Measurements from ENCODE around the gene DNPH1. TPM values are rescaled to one million over a fixed set of nuclear protein-coding genes. Genes with fewer than 3 reads are reported as not detected.

Gene DNPH1
- total RNA-seq, 1 donor from 2014 or later: 20.9 TPM

DNA sequence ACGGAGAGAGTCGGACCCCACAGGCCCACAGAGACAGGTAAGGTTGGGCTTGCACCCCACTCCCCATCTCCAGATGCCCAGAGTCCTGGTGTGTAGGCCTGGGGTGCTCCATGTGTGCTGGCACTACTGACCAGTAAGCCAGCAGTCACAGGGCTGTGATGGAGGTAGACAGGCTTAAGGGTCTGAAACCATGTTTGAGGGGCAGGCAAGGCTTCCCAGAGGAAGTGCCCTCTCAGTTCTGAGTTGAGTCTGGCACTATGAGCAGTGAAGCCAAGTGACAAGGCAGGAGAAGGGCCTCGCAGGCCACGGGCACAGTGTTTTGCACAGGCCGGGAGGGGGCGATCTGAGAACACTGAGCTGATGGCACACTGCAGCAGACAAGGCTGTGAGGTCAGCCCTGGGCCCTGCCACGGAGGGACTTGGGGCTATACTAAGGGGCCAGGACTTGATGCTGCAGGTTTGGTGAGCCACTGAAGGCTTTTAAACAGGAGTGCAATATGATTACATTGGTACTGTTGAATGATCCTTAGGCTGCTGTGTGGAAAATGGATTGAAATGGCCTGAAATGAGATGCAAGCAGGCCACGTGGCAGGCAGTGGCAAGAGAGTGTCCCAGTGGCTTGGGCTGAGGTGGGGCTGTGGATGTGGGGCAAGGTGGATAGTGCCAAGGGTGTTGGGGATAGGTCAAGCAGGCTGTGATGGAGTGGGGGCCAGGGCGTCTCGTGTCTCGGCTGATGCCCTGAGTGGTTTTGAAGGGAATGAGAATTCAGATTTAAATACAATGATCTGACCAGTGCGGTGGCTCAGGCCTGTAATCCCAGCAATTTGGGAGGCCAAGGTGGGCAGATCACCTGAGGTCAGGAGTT, 34.3 kb upstream of the DNPH1 start:
- DNase-seq (ENCODE audit: low spot score): peak; percentile 79

DNA sequence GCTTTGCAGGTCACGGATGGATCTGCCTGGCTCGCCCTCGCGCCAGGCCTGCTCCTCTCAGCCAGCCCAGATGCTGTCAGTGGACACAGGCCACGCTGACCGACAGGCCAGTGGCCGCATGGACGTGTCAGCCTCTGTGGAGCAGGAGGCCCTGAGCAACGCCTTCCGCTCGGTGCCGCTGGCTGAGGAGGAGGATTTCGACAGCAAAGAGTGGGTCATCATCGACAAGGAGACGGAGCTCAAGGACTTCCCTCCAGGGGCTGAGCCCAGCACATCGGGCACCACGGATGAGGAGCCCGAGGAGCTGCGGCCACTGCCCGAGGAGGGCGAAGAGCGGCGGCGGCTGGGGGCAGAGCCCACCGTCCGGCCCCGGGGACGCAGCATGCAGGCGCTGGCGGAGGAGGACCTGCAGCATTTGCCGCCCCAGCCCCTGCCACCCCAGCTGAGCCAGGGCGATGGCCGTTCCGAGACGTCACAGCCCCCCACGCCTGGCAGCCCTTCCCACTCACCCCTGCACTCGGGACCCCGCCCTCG, 33.6 kb upstream of the DNPH1 start:
- DNase-seq (ENCODE audit: low spot score): no peak

DNA sequence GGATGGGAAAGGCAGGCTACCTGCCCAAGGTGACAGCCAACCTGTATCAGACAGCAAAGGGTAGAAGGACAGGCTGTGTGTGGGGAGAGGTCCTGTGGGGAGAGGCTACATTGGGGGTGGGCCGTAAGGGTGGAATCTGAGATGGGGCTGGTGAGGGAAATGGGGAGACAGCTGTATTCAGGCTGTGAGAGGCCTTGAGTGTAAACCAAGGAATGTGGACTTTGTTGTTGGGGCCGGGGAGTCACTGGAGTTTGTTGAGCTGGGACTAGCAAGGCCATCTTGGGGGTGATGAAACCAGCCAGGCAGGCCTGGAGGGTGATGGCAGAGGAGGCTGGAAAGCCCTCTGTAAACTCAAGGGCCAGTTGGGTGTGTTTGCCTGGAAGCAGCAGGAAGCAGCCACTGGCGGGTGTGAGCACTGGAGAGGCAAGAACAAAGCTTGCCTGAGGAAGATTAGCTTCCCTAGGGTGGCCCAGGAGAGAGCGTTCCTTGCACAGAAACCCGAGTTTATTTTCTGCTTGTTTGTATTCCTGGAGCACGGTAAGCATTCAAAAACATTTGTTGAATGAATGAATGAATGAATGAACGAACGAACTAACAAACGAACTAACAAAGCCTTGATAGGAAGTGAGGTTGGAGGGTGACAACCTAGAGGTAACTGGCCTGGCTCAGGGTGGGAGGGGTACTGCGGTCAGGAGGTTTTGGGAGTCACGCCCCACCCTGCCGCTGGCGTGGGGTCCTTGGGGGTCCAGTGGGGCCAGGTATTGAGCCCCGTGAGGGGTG, 32.9 kb upstream of the DNPH1 start:
- no peak for DNase-seq (ENCODE audit: low spot score)

DNA sequence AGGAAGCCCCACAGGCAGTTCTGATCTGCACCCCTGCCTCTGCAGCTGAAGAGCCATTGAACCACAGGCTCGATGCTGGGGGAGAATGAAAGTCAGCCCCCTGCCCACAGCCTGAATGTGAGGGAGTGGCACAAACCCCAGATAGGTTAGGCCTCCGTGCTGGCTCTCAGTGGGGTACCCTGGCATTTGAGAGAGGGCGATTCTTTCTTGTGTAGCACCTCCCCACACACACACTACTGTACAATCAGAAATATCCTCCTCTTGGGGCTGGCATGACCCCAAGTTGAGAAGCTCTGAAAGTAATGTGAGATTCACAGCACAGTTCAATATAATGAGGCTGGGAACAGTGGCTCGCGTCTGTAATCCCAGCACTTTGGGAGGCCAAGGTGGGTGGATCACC, 31.9 kb upstream of the DNPH1 start:
- no peak for DNase-seq (ENCODE audit: low spot score)

DNA sequence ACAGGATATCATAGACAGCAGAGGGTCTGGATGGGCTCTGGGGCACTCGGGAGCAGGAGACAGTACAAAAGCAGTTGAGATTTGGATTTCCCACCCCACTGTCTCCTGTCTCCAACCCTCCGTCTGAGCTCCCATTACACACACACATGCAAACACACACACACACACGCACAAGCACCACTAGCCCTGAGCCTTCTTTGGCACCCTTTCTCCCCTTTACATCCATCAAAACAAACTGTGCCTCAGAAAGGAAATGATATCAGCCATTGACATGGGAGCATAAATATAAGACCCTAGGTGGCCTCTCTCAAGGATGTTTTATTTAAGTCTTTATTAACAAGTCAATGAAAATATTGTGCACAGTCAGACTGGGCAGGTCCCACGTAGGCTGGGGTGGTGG, 31.5 kb upstream of the DNPH1 start:
- no peak for DNase-seq (ENCODE audit: low spot score)

DNA sequence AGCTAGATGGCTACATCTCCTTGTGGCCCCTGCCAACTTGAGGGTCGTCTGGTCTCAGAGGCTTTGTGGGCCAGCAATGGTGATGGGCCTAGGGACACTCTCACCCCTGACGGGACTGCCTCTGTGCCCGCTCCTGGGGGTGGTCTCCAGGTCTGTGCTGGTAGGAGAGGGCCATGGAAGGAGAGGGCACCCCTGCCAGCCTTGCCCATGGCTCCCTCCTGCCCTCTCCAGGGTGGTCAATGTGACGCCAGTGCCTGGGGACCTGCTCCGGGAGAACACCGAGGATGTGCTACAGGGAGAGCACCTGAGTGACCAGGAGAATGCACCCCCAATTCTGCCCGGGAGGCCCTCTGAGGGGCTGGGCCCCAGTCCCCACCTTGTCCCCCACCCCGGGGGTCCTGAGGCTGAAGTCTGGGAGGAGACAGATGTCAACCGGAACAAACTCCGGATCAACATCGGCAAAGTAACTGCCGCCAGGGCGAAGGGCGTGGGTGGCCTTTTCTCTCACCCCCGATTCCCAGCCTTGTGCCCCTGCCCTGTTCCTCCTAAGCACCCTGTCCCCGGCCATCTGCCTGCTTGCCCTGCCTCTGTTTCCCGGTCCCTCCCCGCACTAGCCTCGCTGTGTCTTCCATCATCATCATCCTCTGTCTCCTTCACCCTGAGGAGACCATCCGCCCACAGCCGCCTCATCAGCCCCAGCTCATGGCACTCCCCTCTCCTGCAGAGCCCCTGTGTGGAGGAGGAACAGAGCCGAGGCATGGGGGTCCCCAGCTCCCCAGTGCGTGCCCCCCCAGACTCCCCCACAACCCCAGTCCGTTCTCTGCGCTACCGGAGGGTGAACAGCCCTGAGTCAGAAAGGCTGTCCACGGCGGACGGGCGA, 29.8 kb upstream of the DNPH1 start:
- DNase-seq (ENCODE audit: low spot score): no peak

DNA sequence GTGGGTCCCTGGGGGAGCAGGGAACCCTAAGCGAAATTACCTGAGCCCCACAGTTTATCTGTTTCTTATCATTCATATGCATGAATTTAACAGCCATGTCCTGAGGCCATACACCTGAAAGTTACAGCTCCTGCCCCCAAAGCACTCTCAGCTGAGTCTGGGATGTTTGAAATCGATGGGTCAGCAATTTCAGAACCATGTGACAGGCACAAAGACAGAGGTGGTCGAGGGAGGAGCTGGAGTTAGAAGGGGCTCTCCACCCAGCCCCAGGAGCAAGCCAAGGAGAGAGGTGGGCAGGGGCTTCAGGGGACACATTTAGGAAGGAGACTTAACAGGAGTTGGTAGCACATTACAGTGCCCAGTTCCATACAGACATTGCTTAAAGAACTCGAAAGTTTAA, 28.9 kb upstream of the DNPH1 start:
- DNase-seq (ENCODE audit: low spot score): no peak

DNA sequence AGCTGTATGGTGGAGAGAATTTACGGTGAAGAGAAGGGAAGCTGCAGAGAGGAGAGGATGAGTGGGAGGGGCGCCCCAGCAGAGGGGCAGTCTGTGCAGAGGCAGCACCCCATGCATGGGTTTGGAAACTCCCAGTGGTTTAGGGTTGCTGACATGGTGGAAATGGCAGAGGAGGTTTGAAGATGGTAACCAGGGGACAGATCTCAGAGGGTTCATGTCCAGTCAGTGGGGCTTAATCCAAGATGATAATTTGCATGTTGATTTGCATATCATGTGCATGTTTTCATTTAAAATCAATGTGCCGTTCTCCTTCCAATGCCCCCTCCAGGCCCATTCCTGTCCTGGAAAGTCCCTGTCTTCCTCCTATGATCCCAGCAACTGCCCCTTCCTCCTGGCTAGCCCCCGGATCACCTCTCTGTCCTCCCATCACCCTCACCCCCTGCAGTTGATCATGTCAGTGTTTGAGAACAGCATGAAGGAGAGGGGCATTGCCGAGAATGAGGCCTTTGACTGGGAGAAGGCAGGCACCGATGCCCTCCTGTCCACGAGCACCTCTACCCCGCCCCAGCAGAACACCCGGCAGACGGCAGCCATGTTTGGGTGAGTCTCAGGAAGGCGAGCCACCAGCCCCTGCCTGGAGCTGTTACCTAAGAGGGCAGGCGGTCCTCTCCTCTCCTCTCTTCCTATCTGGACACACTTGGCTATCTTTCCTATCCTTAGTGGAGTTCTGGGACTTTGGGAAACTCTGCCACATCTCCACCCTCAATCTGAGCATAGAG, 28.3 kb upstream of the DNPH1 start:
- DNase-seq (ENCODE audit: low spot score): no peak

DNA sequence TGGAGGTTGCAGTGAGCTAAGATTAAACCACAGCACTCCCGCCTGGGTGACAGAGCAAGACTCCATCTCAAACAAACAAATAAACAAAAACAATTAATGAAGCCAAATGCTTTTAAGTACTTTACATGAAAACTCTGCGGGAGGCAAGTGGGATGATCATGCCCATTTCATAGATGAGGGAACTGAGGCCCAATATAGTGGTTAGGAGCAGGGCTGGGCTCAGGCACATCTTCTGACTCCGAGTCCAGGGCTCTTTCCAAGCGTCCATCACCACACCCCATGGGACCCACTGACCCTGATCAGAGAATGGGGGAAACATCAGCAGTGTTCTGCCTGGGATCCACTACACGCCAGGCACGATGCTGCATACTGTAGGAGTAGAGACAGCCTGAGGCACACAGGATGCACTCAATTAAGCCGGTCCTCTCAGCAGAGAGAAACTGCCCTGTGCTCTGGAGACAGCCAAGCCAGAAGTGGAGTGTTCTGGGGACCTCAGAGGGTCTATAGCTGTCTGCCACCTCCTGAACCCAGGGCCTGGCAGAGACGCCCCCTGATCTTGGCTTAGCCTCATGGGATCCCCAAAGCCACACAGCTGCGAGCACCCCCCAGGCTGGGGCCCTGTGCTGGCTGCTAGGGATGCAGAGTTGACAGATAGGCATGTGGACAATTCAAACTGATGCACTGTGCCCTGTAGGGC, 27.5 kb upstream of the DNPH1 start:
- no peak for DNase-seq (ENCODE audit: low spot score)

DNA sequence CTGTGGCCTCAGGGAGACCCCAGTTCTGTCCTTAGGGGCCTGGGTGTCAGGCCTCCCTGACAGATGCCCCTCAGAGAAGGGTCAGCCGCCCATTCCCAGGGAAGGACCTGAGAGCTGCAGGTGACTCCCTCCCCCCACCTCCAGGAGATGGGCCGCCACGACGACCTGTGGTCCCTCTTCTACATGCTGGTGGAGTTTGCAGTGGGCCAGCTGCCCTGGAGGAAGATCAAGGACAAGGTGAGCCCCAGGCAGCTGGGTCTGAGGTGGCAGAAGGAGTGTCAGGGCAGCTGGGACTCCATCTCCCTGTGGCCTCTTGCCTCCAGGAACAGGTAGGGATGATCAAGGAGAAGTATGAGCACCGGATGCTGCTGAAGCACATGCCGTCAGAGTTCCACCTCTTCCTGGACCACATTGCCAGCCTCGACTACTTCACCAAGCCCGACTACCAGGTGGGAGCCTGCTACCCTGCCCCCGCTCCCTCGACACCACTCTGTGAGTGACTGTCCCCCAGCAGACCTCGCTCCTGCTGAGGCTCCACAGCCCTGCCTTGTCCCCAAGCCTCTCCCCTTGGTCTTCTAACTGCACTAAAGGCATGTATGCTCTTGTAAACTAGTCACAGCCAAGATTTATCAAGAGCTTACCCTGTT, 26.2 kb upstream of the DNPH1 start:
- DNase-seq (ENCODE audit: low spot score): no peak

DNA sequence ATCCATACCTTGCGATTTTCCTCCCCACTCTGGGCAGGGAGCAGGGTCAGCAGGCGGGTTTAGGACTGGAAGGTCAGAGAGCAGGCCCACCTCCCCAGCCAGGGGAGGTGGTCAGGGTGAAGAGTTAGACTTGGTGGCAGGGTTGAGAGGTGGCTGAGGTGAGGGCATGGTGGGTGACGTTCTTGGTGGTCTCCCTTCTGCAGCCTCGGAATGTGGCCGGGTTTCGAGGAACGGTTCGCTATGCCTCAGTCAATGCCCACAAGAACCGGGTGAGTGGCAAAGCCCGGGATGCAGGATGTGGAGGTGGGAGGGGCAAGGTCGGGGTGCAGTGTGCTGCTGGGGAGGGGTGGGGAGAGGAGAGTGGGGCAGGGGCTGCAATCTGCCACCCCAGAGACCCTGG, 25.6 kb upstream of the DNPH1 start:
- DNase-seq (ENCODE audit: low spot score): no peak

DNA sequence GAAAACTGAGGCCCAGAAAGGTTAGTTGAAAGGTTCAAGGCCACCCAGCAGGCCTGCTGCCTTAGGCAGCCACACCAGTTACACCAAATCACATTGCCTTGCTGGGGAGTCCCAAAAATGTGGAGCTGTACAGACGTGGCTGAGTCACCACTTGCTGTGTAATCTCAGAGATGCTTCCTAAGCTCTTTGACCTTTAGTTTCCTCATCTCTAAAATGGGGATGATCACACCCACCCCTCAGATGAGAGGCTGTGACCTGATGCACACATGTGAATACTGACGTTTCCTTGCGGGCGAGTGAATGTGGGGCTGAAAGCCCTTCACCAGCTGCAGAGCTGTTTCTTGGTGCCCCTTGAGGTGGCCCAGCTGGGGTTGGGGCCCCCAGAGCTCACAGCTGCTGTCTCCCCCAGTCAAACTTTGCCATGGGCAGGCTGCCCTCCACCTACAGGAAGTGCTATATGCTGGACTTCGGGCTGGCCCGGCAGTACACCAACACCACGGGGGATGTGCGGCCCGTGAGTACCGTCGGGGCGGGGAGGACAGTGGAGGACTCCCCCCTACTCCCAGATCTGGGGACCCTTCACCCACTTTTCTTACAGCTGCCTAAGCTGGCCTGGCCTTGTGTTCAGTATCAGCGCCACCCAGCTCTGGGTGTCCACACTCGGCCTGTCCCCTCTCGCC, 25.0 kb upstream of the DNPH1 start:
- DNase-seq (ENCODE audit: low spot score): no peak

DNA sequence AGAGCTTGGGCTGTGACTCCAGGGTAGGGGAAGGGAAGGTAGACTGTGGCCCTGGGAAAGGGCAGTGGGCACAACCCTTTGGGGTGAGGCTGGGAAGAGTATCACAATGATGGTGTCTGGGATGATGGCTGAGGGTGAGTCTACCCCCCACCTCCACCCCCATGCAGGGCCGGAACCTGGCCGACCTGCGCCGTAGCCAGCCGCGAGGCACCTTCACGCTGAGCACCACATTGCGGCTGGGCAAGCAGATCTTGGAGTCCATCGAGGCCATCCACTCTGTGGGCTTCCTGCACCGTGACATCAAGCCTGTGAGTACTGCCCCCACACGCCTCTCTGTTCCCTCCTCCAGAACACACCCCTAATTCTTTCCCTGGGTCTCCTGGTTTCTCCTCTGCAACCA, 24.1 kb upstream of the DNPH1 start:
- DNase-seq (ENCODE audit: low spot score): no peak

DNA sequence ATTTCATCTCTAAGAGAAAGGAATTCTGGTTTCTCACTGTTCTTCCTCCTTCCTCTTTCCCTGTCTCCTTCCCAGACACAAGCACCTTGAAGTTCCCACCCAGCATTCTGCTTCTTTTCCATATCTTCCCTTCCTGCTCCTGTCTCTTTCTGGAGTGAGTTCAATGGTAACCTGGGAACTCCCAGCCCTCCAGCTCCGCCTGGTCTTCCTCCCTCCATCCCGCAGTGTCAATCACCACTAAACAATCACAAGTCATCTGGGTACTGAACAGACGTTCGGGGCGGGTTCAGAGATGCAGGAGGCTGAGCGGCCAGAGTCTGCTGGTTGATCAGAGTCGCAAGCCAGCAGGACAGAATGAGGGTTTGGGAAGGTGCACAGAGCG, 21.7 kb upstream of the DNPH1 start:
- no peak for DNase-seq (ENCODE audit: low spot score)

DNA sequence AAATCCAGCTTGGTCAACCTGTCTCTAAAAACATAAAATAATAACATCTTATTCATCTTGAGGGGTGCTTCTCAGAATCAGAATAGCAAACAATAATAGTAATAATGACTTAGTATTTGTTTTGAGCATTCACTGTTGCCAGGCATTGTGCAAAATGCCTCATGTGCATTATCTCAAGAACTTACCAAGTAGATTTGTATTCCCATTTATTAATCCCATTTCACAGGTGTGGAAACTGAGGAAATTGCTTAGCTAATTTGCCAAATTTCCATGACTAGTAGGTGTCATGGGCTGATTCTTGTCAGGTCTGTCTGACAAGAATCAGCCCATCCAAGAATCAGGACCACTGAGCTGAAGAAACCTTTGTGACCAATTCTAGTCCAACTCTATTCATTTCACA, 19.5 kb upstream of the DNPH1 start:
- DNase-seq (ENCODE audit: low spot score): no peak

DNA sequence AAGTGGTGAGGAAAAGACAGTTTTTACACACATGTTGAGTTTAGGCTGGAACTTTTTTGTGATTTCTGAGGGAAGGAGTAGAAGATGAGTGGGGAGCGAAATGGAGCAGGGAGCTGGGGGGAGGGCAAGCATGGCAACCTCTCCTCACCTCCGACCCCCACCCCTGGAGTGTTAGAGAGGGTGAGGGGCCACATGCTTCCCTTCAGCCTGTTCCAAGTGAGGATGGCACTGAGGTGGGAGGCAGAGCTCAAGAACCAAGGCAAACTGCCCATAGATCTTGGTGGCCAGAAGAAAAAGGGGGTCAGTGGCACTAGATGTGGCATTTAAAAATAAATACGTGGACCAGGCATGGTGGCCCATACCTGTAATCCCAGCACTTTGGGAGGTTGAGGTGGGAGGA, 18.8 kb upstream of the DNPH1 start:
- DNase-seq (ENCODE audit: low spot score): no peak

DNA sequence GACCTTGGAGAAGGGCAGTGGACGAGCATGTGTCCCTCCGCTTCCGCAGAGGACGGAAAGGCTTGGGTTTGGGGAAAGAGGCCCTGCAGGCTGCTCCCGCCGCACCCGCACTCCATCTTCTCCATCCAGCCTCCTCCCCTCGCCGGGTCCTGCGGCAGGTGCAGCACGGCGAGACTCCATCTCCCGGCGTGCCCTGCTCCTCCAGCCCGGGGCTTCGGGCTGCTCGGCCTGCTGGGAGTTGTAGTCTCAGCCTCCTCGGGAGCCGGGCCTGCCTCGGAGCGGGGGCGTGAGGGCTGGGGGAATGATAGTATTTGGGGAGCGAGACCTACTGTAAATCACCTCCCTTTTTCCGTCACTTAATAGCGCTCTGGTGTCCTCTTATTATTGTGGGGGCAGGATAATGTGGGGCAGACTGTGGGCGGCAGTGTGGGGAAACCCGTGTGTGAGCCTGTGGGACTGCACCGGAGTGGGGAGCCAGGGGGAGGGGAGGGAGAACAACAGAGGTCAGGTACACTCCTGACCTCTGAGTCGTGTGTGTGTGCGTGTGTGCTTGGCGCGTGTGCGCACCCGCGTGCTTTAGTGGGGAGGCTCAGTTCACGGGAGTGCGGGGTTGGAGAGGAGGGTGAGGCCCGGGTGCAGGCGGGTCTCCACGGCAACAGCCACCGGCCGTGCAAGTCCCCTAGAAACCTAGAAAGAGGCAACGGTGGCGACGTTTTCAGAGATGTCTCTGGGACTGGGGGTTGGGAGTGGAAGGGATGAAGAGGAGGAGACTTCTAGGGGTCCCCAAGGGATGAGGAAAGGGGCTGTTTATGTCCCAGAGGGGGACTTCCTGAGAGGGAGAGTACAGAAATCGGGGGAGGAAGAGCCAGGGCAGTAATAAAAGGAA, 18.1 kb upstream of the DNPH1 start:
- peak; percentile 72 for DNase-seq (ENCODE audit: low spot score)

Measured in umbilical cord (tissue), 2 donors.